ENCODE results near the gene ATXN10.
"Not testable (repeated sequence)": the region's sequence is repeated elsewhere in the genome, so short reads cannot be mapped to it uniquely, and the experiment has no call there.

ATXN10 gene

DNA sequence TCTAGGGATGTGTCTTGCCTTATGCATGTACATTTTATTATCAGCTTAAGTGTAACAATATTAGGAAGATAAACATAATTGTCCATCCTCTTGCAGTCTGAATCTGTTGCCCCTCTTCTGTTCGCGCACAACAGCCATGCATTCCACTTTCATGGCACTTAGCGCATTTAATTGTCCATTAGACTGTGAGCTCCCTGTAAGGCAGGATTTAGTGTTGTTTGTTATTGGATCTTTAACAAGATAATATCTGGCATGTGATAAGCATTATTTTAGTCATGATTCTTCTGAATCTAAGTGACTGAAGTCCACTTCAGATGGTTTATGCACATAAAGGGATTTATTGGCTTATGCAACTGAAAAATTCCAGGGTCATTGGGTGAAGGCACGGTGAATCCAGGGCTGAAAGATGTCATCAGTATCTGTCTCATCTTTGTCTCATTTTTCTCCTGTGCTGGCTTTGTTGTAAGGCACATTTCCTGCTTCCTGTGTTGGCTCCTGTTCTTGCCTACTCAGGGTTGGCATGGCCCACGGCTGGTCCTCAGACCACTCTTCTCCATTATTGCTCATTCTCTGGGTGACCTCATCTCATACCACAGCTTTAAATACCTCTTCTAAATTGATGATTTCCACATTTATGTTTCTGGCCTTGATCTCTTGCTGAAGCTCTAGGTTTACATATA is 37.6 kb downstream of the ATXN10 start:
- DNase-seq (ENCODE audit: low spot score) = no peak

DNA sequence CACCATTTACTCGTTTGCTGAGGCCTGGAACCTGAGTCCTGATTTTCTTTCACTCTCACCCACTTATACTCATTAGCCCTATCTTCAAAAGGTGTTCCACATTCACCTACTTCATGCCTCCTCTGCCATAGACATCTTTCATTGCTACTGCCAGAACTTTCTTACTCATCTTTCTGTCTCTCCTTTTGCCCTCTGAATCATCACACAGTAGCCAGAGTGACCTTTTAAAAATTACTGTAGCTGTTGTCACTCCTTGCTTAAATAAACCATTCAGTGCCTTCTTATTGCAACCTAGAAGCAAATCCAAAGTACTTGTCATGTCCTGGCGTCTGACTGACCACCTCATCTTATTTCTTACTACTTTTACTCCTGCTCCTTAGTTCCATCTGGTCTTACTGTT is 38.2 kb downstream of the ATXN10 start:
- no peak for DNase-seq (ENCODE audit: low spot score)

GRCh38 chr22:45710469-45710868 is 38.8 kb downstream of the ATXN10 start:
- no peak for DNase-seq (ENCODE audit: low spot score)

- DNase-seq (ENCODE audit: low spot score) = not testable (repeated sequence)
Measured at GRCh38 chr22:45714390-45714789, 42.8 kb downstream of the ATXN10 start.

DNA sequence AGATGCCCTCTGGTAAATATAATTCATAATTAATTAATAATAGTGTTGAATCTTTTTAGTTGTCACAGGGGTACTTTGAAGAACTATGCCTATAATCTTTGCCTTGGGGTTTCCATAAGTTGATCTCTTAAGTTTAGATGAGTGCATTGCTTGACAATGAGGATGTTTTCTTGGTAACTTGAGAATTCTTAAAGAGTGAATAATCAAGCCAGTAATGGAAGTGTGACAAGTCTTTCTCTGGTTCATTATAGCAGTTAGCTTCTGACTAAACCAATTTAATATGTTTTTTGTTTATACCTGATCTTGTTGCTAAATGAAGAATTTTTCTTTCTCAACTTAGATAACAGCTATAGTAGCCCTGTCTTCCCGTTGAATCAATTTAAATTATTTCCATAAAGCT is 46.2 kb downstream of the ATXN10 start:
- DNase-seq (ENCODE audit: low spot score) = peak; percentile 12

DNA sequence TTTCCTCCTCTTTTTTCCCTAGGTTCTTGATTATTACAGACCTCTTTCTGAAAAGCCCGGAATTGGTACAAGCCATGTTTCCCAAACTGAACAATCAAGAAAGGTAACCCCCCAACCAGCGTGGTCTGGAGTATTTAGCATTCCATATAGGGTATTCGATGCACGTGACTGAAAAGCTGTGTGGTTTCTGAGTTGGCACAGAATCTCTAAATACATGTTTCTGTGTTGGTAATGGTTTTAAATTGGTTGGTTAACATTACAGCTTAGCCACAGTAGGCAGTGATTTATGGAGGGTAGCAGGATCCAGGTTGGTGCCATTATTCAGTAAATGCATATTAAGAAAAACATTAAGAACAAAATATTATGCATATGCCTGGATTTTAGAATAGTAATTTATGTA is 46.8 kb downstream of the ATXN10 start:
- no peak for DNase-seq (ENCODE audit: low spot score)

- DNase-seq (ENCODE audit: low spot score) = no peak
Measured at GRCh38 chr22:45720839-45721378, 49.3 kb downstream of the ATXN10 start.

DNA sequence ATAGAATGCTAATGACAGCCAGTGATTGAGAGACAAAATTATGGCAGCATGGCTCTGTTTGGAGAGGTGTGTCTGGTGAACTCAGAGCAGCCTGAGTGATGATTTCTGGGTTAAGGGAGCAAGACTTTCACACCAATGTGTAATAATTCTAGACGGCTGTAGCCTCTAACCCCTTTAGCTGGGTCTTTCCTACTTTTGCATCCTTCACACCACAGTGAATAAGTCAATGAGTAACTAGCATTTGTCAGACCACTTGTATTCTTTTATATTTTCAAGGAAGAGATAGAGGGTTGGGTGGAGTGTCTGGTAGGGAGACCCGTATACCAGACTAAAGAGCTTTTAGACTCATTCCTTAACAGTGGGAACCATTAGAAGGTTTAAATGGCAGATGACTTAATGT is 50.4 kb downstream of the ATXN10 start:
- no peak for DNase-seq (ENCODE audit: low spot score)

- DNase-seq (ENCODE audit: low spot score) = no peak
Measured at GRCh38 chr22:45726081-45726480, 54.4 kb downstream of the ATXN10 start.

DNA sequence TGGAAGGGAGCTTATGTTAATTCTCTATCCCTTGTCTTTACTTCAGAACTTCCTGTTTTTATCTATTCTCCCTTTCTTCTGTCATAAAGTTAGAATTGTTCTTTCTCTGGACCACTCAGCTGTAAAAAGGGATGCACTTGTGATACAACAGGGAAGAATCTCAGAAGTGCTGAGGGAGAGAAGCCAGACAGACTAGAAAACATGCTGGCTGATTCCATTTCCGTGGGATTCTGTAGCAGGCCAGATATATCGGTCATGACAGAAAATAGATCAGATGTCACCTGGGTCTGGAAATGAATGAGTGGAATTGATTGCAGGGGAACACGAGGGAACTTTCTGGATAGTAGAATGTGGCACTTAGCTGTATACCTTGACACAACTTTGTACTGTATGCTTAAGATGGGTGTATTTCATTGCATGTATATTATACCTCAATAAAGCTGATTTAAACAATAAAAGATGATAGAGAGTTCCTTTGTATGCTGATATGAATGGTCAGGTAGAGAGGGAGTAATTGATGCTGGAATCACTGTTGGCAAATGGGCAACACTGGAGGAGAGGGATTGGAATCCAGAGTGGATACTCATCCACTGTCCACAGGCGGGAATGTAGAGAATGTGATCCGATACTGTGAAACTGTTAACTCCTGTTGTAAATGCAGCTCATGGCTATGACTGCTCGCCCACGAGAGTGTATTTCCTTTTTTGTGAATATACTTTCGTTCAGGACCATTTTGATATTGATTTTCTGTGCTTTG is 59.6 kb downstream of the ATXN10 start:
- no peak for DNase-seq (ENCODE audit: low spot score)

DNA sequence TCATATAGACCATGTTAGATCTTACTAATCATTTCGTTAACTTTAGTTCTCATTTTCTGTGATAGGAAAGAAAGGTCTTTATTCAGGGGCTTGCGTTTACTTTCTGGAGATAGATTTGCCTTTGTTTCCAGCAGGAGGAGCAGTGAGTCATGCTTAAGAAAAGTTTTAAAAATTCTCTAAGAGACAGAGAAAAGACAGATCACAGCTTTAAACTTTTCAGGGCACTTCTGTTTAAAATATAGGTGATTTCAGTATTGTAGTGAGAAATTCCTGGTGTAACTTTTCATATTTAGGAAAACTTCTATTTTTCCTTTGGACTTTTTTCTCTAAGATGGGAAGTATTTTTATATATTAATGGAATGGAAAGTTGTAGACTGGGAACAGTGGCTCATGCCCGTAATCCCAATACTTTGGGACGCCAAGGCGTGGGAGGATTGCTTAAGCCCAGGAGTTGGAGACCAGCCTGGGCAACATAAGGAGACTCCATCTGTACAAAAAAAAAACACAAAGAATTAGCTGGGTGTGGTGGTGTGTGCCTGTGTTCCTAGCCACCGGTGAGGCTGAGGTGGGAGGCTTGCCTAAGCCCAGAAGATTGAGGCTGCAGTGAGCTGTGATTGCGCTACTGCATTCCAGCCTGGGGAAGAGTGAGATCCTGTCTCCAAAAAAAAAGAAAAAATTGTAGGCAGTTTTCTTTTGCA is 60.3 kb downstream of the ATXN10 start:
- DNase-seq (ENCODE audit: low spot score) = no peak

- no peak for DNase-seq (ENCODE audit: low spot score)
Measured at GRCh38 chr22:45735273-45735672, 63.6 kb downstream of the ATXN10 start.

- no peak for DNase-seq (ENCODE audit: low spot score)
Measured at GRCh38 chr22:45738206-45738605, 66.6 kb downstream of the ATXN10 start.

DNA sequence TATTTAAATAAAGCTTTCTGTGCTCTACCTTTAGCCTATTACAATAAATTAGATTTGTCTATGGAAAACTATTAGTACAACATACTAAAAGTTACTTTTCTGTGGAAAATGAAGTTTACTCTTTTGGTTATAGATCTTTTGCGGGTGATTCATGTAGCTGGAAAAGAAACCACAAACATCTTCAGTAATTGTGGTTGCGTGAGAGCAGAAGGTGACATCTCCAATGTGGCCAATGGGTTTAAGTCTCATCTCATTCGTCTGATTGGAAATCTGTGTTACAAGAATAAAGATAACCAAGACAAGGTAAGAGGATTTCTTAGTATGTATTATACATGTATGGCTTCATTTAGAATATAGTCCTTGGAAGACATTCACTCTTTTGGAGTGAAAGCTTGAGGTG is 68.6 kb downstream of the ATXN10 start:
- no peak for DNase-seq (ENCODE audit: low spot score)

DNA sequence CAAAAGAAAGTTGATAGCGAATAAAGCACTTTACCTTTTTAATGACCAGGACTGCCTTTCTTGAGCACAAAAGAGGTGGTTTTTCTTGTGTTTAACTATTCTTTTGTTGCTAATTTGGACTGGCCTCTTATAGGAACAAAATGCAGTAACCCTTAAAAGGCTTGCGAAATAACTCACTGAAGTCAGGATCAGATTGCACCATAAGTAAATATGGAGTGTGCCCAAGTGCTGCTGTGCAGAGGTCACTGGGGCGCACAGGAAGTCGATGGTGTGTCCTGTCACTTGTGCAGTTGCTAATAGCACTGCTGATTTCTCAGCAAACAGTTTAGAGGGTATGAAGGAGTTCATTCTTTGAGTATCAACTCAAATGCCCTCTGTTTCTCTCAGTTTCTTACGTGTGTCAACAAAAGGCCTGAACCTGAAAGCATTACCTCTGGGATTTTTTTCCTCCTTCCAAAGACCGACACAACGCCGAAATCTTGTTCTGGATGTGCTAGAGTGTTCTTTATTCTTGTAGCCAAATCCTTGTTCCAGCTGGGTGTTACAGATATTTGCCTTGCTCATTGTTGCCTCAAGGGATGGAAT is 71.3 kb downstream of the ATXN10 start:
- no peak for DNase-seq (ENCODE audit: low spot score)

DNA sequence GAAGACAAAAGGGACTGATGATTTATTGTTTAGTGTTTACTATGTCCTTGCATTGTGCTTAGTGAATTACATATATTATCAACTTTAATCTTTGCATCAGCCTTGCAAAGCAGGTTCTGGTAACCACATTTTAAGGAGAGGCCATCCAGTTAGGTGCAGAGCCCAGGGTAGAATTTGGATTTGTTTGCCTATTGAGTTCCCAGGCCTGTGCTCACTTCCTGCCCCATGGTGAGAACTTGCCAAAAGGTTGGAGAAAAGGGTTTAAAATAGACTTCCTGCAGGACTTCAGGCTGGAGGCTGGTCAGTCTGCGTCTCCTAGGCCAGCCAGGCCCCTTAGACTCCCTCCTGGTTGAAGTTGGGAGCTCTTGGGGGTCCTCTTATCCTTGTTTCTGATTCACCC is 72.1 kb downstream of the ATXN10 start:
- DNase-seq (ENCODE audit: low spot score) = no peak

GRCh38 chr22:45744442-45744841 is 72.8 kb downstream of the ATXN10 start:
- DNase-seq (ENCODE audit: low spot score) = no peak

GRCh38 chr22:45750626-45751025 is 79.0 kb downstream of the ATXN10 start:
- no peak for DNase-seq (ENCODE audit: low spot score)

- no peak for DNase-seq (ENCODE audit: low spot score)
Measured at GRCh38 chr22:45752036-45752435, 80.4 kb downstream of the ATXN10 start.

GRCh38 chr22:45754822-45755221 is 83.2 kb downstream of the ATXN10 start:
- DNase-seq (ENCODE audit: low spot score) = no peak

DNA sequence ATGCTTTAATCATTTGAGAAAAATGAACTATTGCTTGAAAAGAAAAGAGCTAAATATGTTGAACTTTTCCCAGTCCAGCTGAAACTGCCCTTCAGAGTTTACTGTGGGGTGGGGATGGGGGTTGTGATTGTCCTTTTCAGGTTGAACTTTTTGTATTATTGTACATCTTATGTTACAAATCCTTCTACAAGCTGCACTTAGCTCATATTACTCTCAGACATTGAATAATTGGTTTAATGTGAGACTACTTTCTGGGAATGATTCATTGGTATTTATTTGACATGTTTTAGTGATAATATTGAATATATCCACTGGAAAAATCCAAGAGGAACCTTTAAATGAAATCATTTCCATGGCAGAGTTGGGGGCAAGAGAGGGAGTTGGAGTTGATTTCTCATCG is 84.9 kb downstream of the ATXN10 start:
- DNase-seq (ENCODE audit: low spot score) = no peak

DNA sequence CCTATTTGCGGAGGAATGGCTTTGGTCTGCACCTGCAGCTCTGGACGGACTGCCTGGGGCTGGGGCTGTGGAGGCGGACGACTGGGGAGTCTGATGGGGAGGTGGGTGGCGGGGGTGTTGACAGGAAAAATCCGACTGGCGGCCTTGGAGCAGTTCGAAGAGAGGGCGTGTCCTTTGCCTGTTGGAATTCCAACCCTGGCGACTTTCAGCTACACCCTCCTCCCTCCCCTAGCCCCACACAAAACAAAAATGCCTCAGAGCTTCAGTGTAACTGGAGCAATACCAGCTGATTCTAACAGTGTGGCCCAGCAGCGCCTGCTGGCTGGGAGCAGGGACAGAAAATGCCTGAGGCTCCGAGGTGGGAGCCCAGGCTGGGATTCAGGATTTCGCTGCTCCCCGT is 85.4 kb downstream of the ATXN10 start:
- no peak for DNase-seq (ENCODE audit: low spot score)

- DNase-seq (ENCODE audit: low spot score) = no peak
Measured at GRCh38 chr22:45757936-45758335, 86.3 kb downstream of the ATXN10 start.

Measured in LoVo (cell line).